ENCODE measurements around the gene PLPPR5.

Gene PLPPR5

GRCh38 chr1:98969798-98970490 lies 34.7 kb downstream of the PLPPR5 start:
- DNase-seq (ENCODE audit: low read depth in 2 of 2): no peak

GRCh38 chr1:98967122-98967521 lies 37.5 kb downstream of the PLPPR5 start:
- no peak for DNase-seq (ENCODE audit: low read depth in 2 of 2)

GRCh38 chr1:98965394-98965793 lies 39.3 kb downstream of the PLPPR5 start:
- DNase-seq (ENCODE audit: low read depth in 2 of 2): no peak

- DNase-seq (ENCODE audit: low read depth in 2 of 2): no peak
Observed at GRCh38 chr1:98964198-98964597, 40.5 kb downstream of the PLPPR5 start.

GRCh38 chr1:98963064-98963758 lies 41.5 kb downstream of the PLPPR5 start:
- DNase-seq (ENCODE audit: low read depth in 2 of 2): no peak

- no peak for DNase-seq (ENCODE audit: low read depth in 2 of 2)
Observed at GRCh38 chr1:98962156-98962555, 42.5 kb downstream of the PLPPR5 start.

GRCh38 chr1:98949621-98950020 lies 55.0 kb downstream of the PLPPR5 start:
- no peak for DNase-seq (ENCODE audit: low read depth in 2 of 2)

- DNase-seq (ENCODE audit: low read depth in 2 of 2): no peak
Observed at GRCh38 chr1:98949166-98949565, 55.5 kb downstream of the PLPPR5 start.

- DNase-seq (ENCODE audit: low read depth in 2 of 2): no peak
Observed at GRCh38 chr1:98947071-98947470, 57.6 kb downstream of the PLPPR5 start.

GRCh38 chr1:98940722-98941079 lies 64.0 kb downstream of the PLPPR5 start:
- no peak for DNase-seq (ENCODE audit: low read depth in 2 of 2)

GRCh38 chr1:98940069-98940721 lies 64.5 kb downstream of the PLPPR5 start:
- DNase-seq (ENCODE audit: low read depth in 2 of 2): no peak

- DNase-seq (ENCODE audit: low read depth in 2 of 2): no peak
Observed at GRCh38 chr1:98939471-98939870, 65.2 kb downstream of the PLPPR5 start.

GRCh38 chr1:98937347-98937746 lies 67.3 kb downstream of the PLPPR5 start:
- no peak for DNase-seq (ENCODE audit: low read depth in 2 of 2)

- DNase-seq (ENCODE audit: low read depth in 2 of 2): no peak
Observed at GRCh38 chr1:98932184-98932583, 72.5 kb downstream of the PLPPR5 start.

- no peak for DNase-seq (ENCODE audit: low read depth in 2 of 2)
Observed at GRCh38 chr1:98931128-98931835, 73.4 kb downstream of the PLPPR5 start.

- DNase-seq (ENCODE audit: low read depth in 2 of 2): no peak
Observed at GRCh38 chr1:98929437-98929836, 75.2 kb downstream of the PLPPR5 start.

GRCh38 chr1:98926597-98926996 lies 78.1 kb downstream of the PLPPR5 start:
- no peak for DNase-seq (ENCODE audit: low read depth in 2 of 2)

- no peak for DNase-seq (ENCODE audit: low read depth in 2 of 2)
Observed at GRCh38 chr1:98924977-98925376, 79.7 kb downstream of the PLPPR5 start.

- no peak for DNase-seq (ENCODE audit: low read depth in 2 of 2)
Observed at GRCh38 chr1:98923667-98924066, 81.0 kb downstream of the PLPPR5 start.

GRCh38 chr1:98921817-98922216 lies 82.8 kb downstream of the PLPPR5 start:
- DNase-seq (ENCODE audit: low read depth in 2 of 2): no peak

GRCh38 chr1:98920441-98921110 lies 84.1 kb downstream of the PLPPR5 start:
- DNase-seq (ENCODE audit: low read depth in 2 of 2): no peak

GRCh38 chr1:98919652-98920051 lies 85.0 kb downstream of the PLPPR5 start:
- no peak for DNase-seq (ENCODE audit: low read depth in 2 of 2)
